HT1080 (cell line): Measurements from ENCODE around the gene SRSF2. TPM values are rescaled to one million over a fixed set of nuclear protein-coding genes. Genes with fewer than 3 reads are reported as not detected.

Source experiments
- small RNA-seq: library from RNA; depleted of rRNA; stranded (forward); fragments of <200 nt; gene quantifications from one replicate; pipeline ENCODE3, GENCODE V24; 2014
- total RNA-seq: library from RNA; depleted of rRNA; stranded (reverse); fragments of >200 nt; shearing (Covaris generic); gene quantifications from 2 replicates; pipeline ENCODE4 v1.2.3, GENCODE V29; 2014; rRNA removed

Gene SRSF2
- total RNA-seq, 1 experiment from 2014 or later = 1,300 TPM

Small RNA genes lying within 50 kb of the gene (small RNA-seq; reads per million reads assigned to genes)
- gene AC005837.3 = not detected
- gene RF02271 = not detected
- gene RNU6-97P = not detected
- gene RNY4P36 = not detected

Other genes starting within 250 kb of the SRSF2 start
- gene RHBDF2, start 235.9 kb downstream of the SRSF2 start, total RNA-seq = 22.8 and 25.2 TPM in 2 replicates
- 0.14 and 0.37 TPM in 2 replicates for gene CYGB, start 199.6 kb downstream of the SRSF2 start, total RNA-seq
- 1.5 TPM in 1 of 2 replicates, not detected in the other for gene PRCD, start 197.3 kb downstream of the SRSF2 start, total RNA-seq
- gene ST6GALNAC2, start 151.5 kb downstream of the SRSF2 start, total RNA-seq = not detected in 2 replicates
- gene ST6GALNAC1, start 93.6 kb downstream of the SRSF2 start, total RNA-seq = not detected in 2 replicates
- 77.4 and 105 TPM in 2 replicates for gene MXRA7, start 26.4 kb downstream of the SRSF2 start, total RNA-seq
- gene JMJD6, start 10.7 kb downstream of the SRSF2 start, total RNA-seq = 27.9 and 30.8 TPM in 2 replicates
- gene METTL23, start 10.5 kb downstream of the SRSF2 start, total RNA-seq = 43.8 and 45.0 TPM in 2 replicates
- gene MFSD11, start 788 bp upstream of the SRSF2 start, total RNA-seq = 14.6 and 20.0 TPM in 2 replicates
- 13.1 and 20.0 TPM in 2 replicates for gene MGAT5B, start 131.1 kb upstream of the SRSF2 start, total RNA-seq